Measurements from ENCODE around the gene SLC12A4. TPM values are rescaled to one million over a fixed set of nuclear protein-coding genes. Genes with fewer than 3 reads are reported as not detected.

Gene SLC12A4
- total and polyA plus RNA-seq, 2 of the 13 experiments (the other 11 are each of a cell fraction or from before 2014, with no cell fraction given), result 65.1 to 84.3 TPM

GRCh38 chr16:67935402-67936123 lies 32.9 kb downstream of the SLC12A4 start (continued):
- TF ChIP-seq NFAT5 (CRISPR knock-in tag; IDR thresholded peaks at IDR 0.05) (0 out of 2 replicates have a peak, but pooled peaks have one; percentile 26), ZNF124 (CRISPR knock-in tag; IDR thresholded peaks at IDR 0.05) (peak; percentile 47; the same call in 1 of the 2 replicates), NFRKB (IDR thresholded peaks at IDR 0.05) (no peak), ZNF318 (CRISPR knock-in tag; IDR thresholded peaks at IDR 0.05) (peak; percentile 93; the same call in 1 of the 2 replicates), HNRNPK (IDR thresholded peaks at IDR 0.05; ENCODE audit: low read depth, low read length, poor library complexity, severe bottlenecking) (peak; percentile 91), ZNF260 (CRISPR knock-in tag; IDR thresholded peaks at IDR 0.05; ENCODE audit: borderline replicate concordance, low read depth) (no peak), TFDP1 (CRISPR knock-in tag; IDR thresholded peaks at IDR 0.05; ENCODE audit: borderline replicate concordance) (peak; percentile 76; the same call in 1 of the 2 replicates), ADNP (CRISPR knock-in tag; IDR thresholded peaks at IDR 0.05) (no peak), RFX1 (IDR thresholded peaks at IDR 0.05) (no peak), KLF13 (CRISPR knock-in tag; IDR thresholded peaks at IDR 0.05) (0 out of 2 replicates have a peak, but pooled peaks have one; percentile 56), SOX6 (IDR thresholded peaks at IDR 0.05) (no peak), SOX6 (CRISPR knock-in tag; IDR thresholded peaks at IDR 0.05) (peak; percentile 75), ZNF878 (CRISPR knock-in tag; IDR thresholded peaks at IDR 0.05) (peak; percentile 50; the same call in 1 of the 2 replicates), ARNTL (CRISPR knock-in tag; IDR thresholded peaks at IDR 0.05) (peak; percentile 65; the same call in 1 of the 2 replicates), ZNF121 (CRISPR knock-in tag; IDR thresholded peaks at IDR 0.05) (peak; percentile 8; the same call in 1 of the 2 replicates)
